Measurements from ENCODE around the gene PCBD2. TPM values are rescaled to one million over a fixed set of nuclear protein-coding genes. Genes with fewer than 3 reads are reported as not detected.
"Not testable (repeated sequence)": the region's sequence is repeated elsewhere in the genome, so short reads cannot be mapped to it uniquely, and the experiment has no call there.

The PCBD2 gene
- total RNA-seq, 1 donor from 2014 or later, result 19.2 TPM

GRCh38 chr5:134905246-134905996, 490 bp downstream of the PCBD2 start:
- DNase-seq (ENCODE audit: low read depth), result peak; percentile 72

DNA sequence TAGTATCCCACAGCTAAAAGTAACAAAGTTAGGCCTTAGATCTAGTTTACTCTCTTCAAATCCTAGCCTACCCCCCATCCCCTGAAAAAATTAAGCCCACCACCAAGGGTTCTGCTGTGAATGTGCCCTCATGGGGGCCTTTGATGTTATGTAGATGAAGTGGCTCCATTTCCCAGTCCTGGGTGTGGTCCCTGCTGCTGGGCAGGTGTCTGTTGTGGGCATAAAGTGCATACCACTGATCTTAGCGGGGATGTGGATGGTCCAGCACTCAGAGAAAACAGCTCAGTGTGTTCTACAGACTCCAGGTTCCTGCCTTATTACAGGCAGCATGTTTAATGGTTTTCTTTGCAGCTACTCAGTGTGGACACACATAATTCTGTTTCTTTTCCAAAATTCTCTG, 1.9 kb downstream of the PCBD2 start:
- no peak for DNase-seq (ENCODE audit: low read depth)

- DNase-seq (ENCODE audit: low read depth), result not testable (repeated sequence)
Measured at GRCh38 chr5:134910752-134911151, 5.8 kb downstream of the PCBD2 start.

GRCh38 chr5:134911285-134912206, 6.6 kb downstream of the PCBD2 start:
- no peak for DNase-seq (ENCODE audit: low read depth)

GRCh38 chr5:134913254-134913653, 8.3 kb downstream of the PCBD2 start:
- no peak for DNase-seq (ENCODE audit: low read depth)

GRCh38 chr5:134913795-134914194, 8.9 kb downstream of the PCBD2 start:
- no peak for DNase-seq (ENCODE audit: low read depth)

DNA sequence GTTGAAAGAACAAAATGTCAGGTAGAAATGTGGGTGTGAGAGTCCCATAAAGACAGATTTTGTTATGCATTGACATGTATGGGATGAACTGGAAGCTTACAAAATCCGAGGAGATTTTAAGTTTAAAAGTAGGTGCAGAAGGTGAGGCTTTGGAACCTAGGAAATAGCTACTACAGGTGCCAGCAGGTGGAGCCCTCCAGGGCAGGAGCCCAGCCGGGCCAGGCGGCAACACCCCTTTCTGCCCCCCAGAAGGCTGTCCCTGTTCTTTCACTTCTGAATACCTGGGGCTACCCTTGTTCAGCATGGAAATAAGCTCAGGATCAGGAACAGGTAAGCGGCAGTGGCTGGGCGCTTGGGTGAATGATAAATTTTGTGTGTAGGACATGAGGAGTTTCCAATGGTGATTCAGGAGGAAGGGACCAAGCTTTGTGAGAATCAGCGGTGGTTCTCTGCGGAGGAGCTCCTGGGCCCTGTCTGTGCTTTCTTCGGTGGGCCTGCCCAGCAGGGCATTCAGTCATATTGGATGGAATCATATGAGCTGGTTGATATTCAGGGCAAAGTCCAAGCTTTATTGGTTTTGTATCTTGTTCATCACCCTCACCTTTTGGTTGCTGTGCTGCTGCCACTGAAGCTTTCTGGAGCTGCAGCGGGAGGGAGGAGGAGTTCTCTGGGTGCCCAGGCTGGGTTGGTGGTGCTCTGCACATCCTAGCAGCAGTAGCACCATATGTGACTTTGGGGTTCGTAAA, 12.3 kb downstream of the PCBD2 start:
- DNase-seq (ENCODE audit: low read depth), result no peak

- no peak for DNase-seq (ENCODE audit: low read depth)
Measured at GRCh38 chr5:134918861-134919260, 13.9 kb downstream of the PCBD2 start.

- no peak for DNase-seq (ENCODE audit: low read depth)
Measured at GRCh38 chr5:134920848-134921575, 16.1 kb downstream of the PCBD2 start.

DNA sequence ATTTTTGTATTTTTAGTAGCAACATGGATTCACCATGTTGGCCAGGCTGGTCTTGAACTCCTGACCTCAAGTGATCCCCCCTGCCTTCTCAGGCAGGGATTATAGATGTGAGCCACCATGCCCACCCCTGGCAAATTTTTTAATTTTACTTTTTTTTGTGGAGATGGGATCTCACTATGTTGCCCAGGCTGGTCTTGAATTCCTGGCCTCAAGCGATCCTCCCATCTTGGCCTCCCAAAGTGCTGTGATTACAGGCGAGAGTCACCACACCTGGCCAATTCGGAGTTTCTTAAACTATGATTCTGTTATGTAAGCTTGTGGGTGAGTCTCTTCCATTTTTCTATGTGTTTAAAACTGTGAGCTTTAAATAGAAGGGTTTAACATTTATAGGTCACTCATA, 27.6 kb downstream of the PCBD2 start:
- DNase-seq (ENCODE audit: low read depth), result no peak

GRCh38 chr5:134934202-134934601, 29.3 kb downstream of the PCBD2 start:
- peak; percentile 43 for DNase-seq (ENCODE audit: low read depth)

DNA sequence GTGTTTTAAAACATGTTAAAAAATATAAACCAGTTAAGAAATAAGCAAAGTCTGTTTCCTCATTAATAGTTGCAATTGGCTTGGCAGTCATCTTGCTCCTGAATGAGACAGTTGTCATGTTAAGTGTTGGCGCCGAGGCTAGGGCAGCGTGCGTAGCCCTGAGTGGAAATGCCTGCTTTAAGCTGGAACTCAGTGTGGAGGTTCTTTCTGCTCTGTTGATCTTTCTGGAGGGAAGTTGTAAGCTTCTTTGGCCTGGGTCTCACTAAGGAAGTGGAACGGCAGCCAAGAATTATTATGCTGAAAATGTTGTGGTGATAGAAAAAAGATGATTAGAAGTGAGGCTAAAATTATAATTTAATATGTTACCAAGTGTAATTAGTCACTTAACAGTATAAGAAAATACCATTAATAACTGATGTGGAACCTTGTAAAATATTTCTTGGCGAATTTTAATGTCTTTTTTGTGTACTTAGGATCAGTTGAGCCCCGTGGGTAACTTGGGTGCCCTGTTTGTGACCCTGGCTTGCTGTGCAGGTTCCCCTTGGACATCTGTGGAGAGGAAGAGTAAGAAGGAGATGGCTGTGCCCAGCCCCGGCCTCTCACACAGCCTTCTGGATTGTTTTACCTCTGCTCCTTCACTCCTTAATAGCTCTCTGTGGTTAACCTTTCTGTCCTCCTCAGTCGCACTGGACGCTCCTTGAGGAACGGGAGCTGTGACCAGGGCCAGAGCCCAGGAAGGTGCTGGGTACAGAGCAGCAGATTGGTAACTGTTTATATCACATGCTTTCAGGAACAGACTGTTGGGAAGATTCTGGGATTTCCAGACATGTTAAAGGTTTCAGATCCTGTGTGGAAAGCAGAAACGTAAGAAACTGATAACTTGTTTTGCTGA, 31.0 kb downstream of the PCBD2 start:
- DNase-seq (ENCODE audit: low read depth), result no peak

DNA sequence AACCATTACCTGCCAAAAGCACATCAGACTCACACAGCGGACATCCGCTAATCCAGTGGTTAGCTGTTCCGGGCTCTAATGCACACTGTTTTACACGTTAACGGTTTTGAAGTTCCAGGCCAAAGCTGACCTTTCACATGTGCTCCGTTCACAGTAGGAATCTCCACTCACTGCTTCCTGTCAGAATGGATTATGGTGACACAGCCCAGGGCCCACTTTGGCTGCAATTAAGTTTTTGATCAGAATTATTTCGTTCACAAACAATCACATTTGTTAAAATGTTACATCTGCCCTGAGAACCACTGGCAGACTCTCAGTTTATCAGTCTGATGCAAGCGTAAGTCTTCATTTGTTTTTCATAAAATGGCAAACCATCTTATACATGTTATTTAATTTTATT, 32.6 kb downstream of the PCBD2 start:
- DNase-seq (ENCODE audit: low read depth), result no peak

DNA sequence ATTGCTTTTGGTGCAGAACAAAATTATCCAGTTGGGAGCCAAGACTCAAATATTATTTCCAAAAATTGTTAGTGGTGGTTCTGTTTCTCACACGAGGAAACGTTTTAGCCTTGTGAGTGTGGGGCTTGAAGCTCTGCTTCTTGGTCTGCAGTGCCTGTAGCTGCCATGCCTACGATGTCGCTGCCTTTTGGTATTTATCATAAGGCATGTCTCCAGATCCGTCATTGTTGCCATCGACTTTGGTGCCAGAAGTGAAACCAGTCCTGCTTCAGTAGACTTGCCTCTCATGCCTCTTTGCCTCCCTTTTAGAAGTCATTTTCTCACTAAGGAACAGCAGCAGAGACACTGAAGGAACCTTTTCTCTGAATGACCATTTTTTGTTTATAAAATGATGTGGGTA, 33.1 kb downstream of the PCBD2 start:
- DNase-seq (ENCODE audit: low read depth), result no peak

- DNase-seq (ENCODE audit: low read depth), result no peak
Measured at GRCh38 chr5:134939500-134939899, 34.6 kb downstream of the PCBD2 start.

DNA sequence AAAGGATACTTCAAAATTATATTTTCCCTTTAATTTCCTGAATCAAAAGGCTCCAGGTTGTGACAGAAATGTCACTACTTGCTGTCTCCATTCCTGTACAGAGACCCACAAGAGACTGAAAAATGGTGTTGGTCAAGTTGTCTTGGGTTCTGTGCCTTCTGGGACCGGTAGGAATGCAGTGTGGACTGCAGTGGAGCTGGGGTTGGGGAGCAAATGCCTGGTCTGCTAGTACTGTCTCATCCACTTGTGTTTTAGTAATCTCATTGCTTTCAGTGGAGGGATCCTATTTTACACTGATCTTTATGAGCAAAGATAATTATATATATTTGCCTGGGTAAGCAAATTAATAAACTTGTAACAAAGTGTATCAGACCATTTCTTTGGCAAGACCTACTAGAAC, 38.6 kb downstream of the PCBD2 start:
- DNase-seq (ENCODE audit: low read depth), result no peak

DNA sequence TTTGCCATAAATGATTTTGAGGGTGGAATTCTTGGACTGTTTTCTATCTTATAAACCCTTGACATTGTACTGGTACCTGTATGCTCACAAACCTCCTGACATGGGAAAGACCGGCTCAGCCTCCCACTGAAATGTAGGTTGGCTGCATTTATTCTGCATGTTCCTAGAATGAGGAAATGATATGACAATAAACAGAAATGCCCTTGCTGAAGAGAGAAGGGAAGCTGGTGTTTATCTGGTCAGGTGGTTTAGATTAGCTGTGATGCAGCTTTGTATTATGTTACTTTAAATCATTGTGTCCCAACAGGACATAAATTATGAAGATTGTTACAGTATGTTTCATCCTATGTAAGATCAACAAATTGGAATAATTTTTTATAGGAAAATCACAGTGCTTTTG, 39.7 kb downstream of the PCBD2 start:
- no peak for DNase-seq (ENCODE audit: low read depth)

- no peak for DNase-seq (ENCODE audit: low read depth)
Measured at GRCh38 chr5:134945041-134945440, 40.1 kb downstream of the PCBD2 start.

- no peak for DNase-seq (ENCODE audit: low read depth)
Measured at GRCh38 chr5:134948911-134949310, 44.0 kb downstream of the PCBD2 start.

GRCh38 chr5:134949316-134949715, 44.4 kb downstream of the PCBD2 start:
- no peak for DNase-seq (ENCODE audit: low read depth)
